ENCODE measurements around the gene ATP1A2. TPM values are rescaled to one million over a fixed set of nuclear protein-coding genes. Genes with fewer than 3 reads are reported as not detected.
A peak's percentile ranks its signal among the peaks of the same experiment; 100 is the strongest.
"Not testable (repeated sequence)": the region's sequence is repeated elsewhere in the genome, so short reads cannot be mapped to it uniquely, and the experiment has no call there.

ATP1A2 gene
- total RNA-seq, 2 donors from 2014 or later = not detected

DNA sequence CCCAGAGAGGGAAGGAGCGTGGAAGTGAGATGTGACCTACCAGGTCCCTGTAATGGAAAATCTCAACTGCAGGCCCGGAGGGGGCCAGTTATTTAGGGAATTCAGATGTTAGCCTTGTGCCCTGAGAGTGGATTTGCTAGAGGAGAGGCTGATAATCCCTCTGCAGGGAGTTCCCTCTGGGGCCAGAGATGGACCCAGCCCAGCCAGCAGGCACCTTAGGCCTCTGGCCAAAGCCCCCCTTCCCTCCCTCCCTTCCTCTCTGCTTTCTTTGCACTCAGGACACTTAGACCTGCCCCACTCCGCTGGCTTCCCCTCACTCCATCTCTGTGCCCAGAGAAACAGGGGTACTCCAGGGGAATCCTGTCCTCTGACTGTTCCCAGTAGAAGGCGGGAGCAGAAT, 1.5 kb upstream of the ATP1A2 start:
- Mint-ChIP-seq H3K4me3 (no peak overlapping the region), H3K27ac (no peak overlapping the region), H3K36me3 (ENCODE audit: low read depth) (peaks cover 3% of the 10 kb centered on the region), H3K4me1 (peaks cover 7% of the 10 kb centered on the region), H3K27me3 (peaks cover 59% of the 10 kb centered on the region)
- DNase-seq (no peak), ATAC-seq (no peak)
- no peaks in the 10 kb centered on the region for H3K9me3 ChIP-seq (ENCODE audit: control insufficient read depth, low read length, poor library complexity, severe bottlenecking)

DNA sequence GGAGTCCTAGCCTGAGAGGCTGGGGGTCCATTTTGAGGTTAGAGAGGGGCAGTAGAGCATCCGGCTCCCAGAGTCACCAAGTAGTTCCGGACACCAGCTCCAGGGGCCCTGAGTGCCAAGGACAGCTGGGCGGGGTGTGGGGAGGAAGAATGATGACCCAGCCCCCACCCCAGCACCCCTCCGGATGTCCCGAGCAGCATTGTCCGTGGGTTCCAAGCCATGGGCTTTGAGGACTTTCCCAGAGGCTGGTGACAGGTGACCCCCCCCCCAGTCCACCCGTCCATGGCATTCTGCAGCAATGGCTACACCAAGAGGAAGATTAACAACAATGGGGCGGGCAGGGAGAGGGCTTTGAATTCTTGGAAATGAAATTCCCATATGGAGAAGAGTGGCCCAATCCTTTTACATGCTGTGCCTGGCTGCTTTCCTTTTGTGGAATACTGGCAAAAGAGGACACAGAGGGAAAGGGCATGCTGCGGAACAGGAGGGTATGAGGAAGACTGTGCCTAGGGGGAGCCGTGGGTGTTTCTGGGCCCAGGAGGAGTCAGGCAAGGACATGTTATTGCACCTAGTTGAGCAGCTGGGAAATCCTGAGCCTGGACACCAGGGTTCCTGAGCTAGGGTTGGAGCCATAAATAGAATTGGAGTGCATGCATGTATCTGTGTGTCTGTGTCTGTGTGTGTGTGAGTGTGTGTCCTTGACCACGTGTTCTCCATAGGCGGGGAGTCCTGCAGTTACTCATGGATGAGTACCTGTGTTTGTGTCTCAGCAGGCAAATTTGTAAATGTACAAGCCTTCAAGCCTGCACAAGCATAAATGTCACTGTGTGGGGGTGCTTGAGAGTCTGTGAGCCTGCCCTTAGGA, 956 bp downstream of the ATP1A2 start:
- Mint-ChIP-seq H3K27ac (no peak overlapping the region), H3K27me3 (peaks cover 50% of the 10 kb centered on the region), H3K4me3 (no peak overlapping the region), H3K4me1 (peaks cover 5% of the 10 kb centered on the region), H3K36me3 (ENCODE audit: low read depth) (peaks cover 3% of the 10 kb centered on the region)
- DNase-seq = no peak
- no peak for ATAC-seq
- no peaks in the 10 kb centered on the region for H3K9me3 ChIP-seq (ENCODE audit: control insufficient read depth, low read length, poor library complexity, severe bottlenecking)

DNA sequence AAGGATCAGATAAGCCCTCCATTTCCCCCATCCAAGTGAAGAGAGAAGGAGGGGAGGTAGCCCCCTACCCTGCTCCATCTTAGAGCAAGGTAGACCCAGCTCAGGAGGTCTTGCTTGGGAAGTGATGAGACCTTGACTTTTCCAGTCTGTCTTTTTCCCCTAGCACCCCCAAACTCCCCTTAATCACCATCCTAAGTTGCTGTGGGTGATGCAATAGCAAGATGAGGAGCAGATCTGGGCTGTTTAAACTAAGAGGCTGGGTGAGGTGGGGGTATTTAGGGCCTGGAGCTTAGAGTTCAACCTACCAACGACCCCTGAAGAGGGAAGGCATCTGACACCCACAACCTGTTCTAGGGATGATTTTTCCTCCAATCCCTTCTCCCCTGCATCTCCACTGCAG, 1.7 kb downstream of the ATP1A2 start:
- Mint-ChIP-seq H3K4me3 (no peak overlapping the region), H3K36me3 (ENCODE audit: low read depth) (peaks cover 3% of the 10 kb centered on the region), H3K27me3 (peaks cover 50% of the 10 kb centered on the region), H3K4me1 (peaks cover 5% of the 10 kb centered on the region), H3K27ac (no peak overlapping the region)
- DNase-seq (no peak), ATAC-seq (no peak)
- H3K9me3 ChIP-seq (ENCODE audit: control insufficient read depth, low read length, poor library complexity, severe bottlenecking) = no peaks in the 10 kb centered on the region

DNA sequence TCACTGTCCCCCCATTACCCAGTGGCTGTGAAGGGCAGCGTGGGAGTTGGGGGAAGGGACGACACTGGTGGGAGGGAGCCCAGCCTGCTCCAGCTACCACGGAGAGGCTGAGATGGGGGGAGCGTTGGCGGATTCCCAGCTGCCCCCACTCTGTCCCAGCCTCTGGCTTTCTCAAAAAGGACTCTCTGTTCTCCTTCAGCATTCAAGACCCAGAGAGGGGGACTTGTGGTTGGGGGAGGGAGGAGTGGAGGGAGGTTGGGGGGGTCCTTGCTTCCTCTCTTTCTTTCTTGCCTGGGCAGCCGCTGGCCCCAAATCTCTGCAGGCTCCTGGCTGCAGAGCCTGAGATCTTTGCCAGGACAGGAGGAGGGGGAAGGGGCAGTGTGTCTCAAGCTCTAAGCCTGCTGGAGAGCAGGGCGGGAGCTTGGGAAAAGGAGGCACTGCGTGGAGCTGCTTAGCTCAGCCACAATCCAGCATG, 2.2 kb downstream of the ATP1A2 start:
- H3K36me3 Mint-ChIP-seq (ENCODE audit: low read depth) = peaks cover 3% of the 10 kb centered on the region
- DNase-seq (no peak), ATAC-seq (no peak)
- peaks cover 5% of the 10 kb centered on the region for H3K4me1 Mint-ChIP-seq
- no peak overlapping the region for H3K4me3 Mint-ChIP-seq
- peaks cover 46% of the 10 kb centered on the region for H3K27me3 Mint-ChIP-seq
- no peaks in the 10 kb centered on the region for H3K9me3 ChIP-seq (ENCODE audit: control insufficient read depth, low read length, poor library complexity, severe bottlenecking)
- no peak overlapping the region for H3K27ac Mint-ChIP-seq

DNA sequence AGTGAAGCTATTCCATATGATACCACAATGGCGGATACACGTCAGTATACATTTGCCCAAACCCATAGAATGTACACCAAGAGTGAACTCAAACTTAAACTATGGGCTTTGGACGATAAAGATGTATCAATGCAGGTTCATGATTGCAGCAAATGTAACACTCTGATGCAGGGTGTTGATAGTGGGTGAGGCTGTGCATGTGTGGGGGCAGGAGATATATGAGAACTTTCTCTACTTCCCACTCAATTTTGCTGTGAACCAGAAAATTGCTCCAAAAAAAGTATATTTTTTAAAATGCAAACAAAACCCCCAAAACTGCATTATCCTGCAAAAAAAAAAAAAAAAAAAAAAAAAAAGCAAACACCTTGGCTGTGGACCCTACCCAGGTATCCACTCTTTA, 3.4 kb downstream of the ATP1A2 start:
- Mint-ChIP-seq H3K27ac (no peak overlapping the region), H3K4me1 (peaks cover 2% of the 10 kb centered on the region), H3K36me3 (ENCODE audit: low read depth) (peaks cover 3% of the 10 kb centered on the region), H3K4me3 (no peak overlapping the region), H3K27me3 (peaks cover 48% of the 10 kb centered on the region)
- ATAC-seq (no peak), DNase-seq (no peak)
- H3K9me3 ChIP-seq (ENCODE audit: control insufficient read depth, low read length, poor library complexity, severe bottlenecking) = no peaks in the 10 kb centered on the region

DNA sequence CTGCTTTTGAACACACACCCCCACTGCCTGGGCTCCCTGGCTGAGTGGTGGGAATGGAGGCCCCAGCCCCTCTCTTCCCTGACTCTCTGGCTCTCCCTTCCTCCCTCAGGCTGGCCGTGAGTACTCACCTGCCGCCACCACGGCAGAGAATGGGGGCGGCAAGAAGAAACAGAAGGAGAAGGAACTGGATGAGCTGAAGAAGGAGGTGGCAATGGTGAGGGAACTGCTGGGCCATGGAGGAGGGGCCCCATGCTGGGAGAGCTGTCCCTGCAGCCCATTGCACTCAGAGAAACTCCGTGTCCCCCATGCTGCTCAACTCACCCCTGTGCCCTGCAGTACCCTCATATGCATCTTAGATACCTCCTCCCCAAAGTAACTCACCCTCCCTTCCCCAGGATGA, 5.2 kb downstream of the ATP1A2 start:
- H3K4me1 Mint-ChIP-seq = no peaks in the 10 kb centered on the region
- H3K27me3 Mint-ChIP-seq = peaks cover 35% of the 10 kb centered on the region
- H3K27ac Mint-ChIP-seq = peak overlapping the region; percentile 41
- ATAC-seq = no peak
- no peak for DNase-seq
- H3K36me3 Mint-ChIP-seq (ENCODE audit: low read depth) = no peaks in the 10 kb centered on the region
- H3K4me3 Mint-ChIP-seq = no peak overlapping the region
- no peaks in the 10 kb centered on the region for H3K9me3 ChIP-seq (ENCODE audit: control insufficient read depth, low read length, poor library complexity, severe bottlenecking)

DNA sequence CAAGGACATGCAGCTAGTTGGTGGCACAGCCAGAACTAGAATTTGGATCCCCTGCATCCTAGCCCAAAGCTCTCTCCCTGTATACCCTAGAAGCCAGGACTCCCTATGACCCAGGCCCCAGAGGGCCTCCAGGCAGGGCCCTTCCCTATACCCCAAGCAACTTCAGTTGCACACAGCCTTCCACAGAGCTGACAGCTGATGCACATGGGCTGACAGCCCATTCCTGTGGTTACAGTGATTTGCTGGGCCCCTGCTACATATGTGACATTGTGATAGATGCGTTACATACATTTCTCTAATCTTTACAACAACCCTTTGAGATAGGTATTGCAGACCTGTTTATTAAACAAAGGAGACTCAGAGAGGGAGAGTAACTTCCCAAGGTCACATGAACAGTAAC, 5.8 kb downstream of the ATP1A2 start:
- Mint-ChIP-seq H3K27ac (no peak overlapping the region), H3K27me3 (peaks cover 31% of the 10 kb centered on the region), H3K36me3 (ENCODE audit: low read depth) (no peaks in the 10 kb centered on the region), H3K4me3 (no peak overlapping the region), H3K4me1 (no peaks in the 10 kb centered on the region)
- DNase-seq = no peak
- ATAC-seq = no peak
- no peaks in the 10 kb centered on the region for H3K9me3 ChIP-seq (ENCODE audit: control insufficient read depth, low read length, poor library complexity, severe bottlenecking)

DNA sequence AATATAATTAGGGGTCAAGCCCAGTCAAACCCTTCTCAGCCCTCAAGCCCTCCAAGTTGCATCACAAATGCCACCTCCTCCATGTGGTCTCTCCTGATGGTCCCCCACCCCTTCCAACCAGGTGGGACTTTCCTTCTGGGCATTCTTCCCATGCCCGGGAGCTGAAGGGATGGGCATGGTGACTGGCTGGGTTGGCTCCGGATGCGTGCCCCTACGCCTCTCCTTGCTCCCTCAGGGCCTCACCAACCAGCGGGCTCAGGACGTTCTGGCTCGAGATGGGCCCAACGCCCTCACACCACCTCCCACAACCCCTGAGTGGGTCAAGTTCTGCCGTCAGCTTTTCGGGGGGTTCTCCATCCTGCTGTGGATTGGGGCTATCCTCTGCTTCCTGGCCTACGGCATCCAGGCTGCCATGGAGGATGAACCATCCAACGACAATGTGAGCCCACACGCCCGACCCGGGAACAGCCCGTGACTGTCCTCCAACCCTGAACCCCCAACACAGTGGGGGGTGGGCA, 7.5 kb downstream of the ATP1A2 start:
- no peak for DNase-seq
- H3K4me1 Mint-ChIP-seq = no peaks in the 10 kb centered on the region
- H3K9me3 ChIP-seq (ENCODE audit: control insufficient read depth, low read length, poor library complexity, severe bottlenecking) = no peaks in the 10 kb centered on the region
- H3K36me3 Mint-ChIP-seq (ENCODE audit: low read depth) = no peaks in the 10 kb centered on the region
- H3K27me3 Mint-ChIP-seq = peaks cover 23% of the 10 kb centered on the region
- H3K27ac Mint-ChIP-seq = no peak overlapping the region
- no peak overlapping the region for H3K4me3 Mint-ChIP-seq
- ATAC-seq = no peak

DNA sequence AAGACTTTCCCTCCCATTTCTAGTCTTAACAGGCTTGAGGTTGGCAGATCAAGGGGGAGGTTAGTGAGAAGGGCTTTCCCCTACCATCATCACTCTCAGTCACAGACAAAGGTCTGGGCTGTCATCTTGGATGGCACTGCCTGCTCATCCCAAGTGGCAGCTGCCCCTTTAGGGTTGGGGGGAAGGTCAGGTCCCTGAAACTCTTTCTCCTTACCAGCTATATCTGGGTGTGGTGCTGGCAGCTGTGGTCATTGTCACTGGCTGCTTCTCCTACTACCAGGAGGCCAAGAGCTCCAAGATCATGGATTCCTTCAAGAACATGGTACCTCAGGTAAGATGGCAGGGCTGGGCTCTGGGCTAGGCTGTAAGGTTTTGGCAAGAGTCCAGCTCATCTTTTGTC, 8.2 kb downstream of the ATP1A2 start:
- Mint-ChIP-seq H3K4me3 (no peak overlapping the region), H3K4me1 (no peaks in the 10 kb centered on the region), H3K27me3 (peaks cover 21% of the 10 kb centered on the region), H3K36me3 (ENCODE audit: low read depth) (no peaks in the 10 kb centered on the region), H3K27ac (no peak overlapping the region)
- ATAC-seq (no peak), DNase-seq (no peak)
- no peaks in the 10 kb centered on the region for H3K9me3 ChIP-seq (ENCODE audit: control insufficient read depth, low read length, poor library complexity, severe bottlenecking)

DNA sequence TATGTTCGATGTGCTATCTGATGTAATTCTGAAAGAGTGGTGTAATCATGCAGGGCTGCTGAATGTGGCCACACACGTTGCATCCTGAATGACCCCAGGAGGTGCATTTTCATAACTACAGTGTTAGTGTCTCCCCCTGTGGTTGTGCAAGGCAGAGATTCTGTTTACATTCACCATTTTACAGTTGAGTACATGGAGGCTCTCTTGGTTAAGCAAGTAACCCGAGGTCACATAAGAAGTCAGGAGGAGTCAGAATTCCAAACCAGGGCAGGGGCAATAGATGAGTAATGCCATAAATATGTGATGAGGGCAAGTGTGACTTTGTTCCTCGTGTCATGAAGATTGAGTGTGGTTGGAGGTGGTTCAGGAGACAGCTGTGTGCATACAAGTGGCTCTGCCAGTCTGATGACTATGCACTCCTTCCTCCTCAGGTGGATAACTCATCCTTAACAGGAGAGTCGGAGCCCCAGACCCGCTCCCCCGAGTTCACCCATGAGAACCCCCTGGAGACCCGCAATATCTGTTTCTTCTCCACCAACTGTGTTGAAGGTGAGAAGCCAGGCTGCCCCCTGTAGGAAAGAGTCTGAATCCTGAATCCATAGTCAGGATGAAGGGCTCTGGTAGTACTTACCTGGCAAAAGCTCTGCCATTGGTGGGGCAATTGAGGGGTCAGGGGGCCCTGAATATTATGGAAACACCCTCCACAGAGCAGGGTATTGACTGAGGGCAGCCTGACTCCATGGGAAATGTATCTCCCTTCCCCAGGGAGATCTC, 9.3 kb downstream of the ATP1A2 start:
- ATAC-seq = no peak
- no peak for DNase-seq
- H3K4me1 Mint-ChIP-seq = no peaks in the 10 kb centered on the region
- no peaks in the 10 kb centered on the region for H3K36me3 Mint-ChIP-seq (ENCODE audit: low read depth)
- no peak overlapping the region for H3K4me3 Mint-ChIP-seq
- no peak overlapping the region for H3K27ac Mint-ChIP-seq
- H3K27me3 Mint-ChIP-seq = peaks cover 28% of the 10 kb centered on the region
- no peaks in the 10 kb centered on the region for H3K9me3 ChIP-seq (ENCODE audit: control insufficient read depth, low read length, poor library complexity, severe bottlenecking)

DNA sequence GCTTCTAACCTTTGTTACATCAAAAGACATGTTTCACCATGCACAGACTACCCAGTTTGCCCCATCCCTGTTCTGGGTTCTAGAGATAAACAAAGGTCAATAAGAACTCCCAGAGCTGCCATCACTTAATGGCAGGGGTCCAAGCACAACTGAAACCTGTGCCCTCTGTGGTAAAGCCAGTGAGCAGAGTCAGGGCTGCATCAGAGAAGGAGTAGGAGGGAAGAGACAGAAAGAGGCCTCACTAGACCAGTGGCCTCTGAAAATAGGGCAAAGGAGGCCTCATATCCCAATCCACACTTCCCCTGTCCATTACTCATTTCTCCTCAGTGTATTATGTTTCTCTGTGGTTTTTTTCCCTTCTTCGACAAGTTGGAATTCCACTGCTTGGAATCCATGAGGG, 10.2 kb downstream of the ATP1A2 start:
- H3K36me3 Mint-ChIP-seq (ENCODE audit: low read depth) = no peaks in the 10 kb centered on the region
- no peak for ATAC-seq
- no peak overlapping the region for H3K27ac Mint-ChIP-seq
- H3K27me3 Mint-ChIP-seq = peaks cover 34% of the 10 kb centered on the region
- H3K9me3 ChIP-seq (ENCODE audit: control insufficient read depth, low read length, poor library complexity, severe bottlenecking) = no peaks in the 10 kb centered on the region
- DNase-seq = no peak
- H3K4me3 Mint-ChIP-seq = no peak overlapping the region
- no peaks in the 10 kb centered on the region for H3K4me1 Mint-ChIP-seq

DNA sequence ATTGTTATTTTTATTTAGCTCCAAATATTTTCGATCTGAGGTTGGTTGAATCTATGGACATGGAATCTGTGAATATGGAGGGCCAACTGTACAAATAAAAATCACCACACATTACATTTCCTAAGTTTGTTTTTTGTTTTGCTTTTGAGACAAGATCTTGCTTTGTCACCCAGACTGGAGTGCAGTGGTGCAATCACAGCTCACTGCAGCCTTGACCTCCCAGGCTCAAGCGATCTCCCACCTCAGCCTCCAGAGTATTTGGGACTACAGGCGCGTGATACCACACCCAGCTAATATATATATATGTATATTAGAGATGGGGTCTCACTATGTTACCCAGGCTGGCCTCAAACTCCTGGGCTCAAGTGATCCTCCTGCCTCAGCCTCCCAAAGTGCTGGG, 10.8 kb downstream of the ATP1A2 start:
- not testable (repeated sequence) for H3K9me3 ChIP-seq (ENCODE audit: control insufficient read depth, low read length, poor library complexity, severe bottlenecking); H3K27ac Mint-ChIP-seq; H3K36me3 Mint-ChIP-seq (ENCODE audit: low read depth); DNase-seq; H3K4me1 Mint-ChIP-seq; ATAC-seq; H3K4me3 Mint-ChIP-seq
- H3K27me3 Mint-ChIP-seq = peaks cover 40% of the 10 kb centered on the region

DNA sequence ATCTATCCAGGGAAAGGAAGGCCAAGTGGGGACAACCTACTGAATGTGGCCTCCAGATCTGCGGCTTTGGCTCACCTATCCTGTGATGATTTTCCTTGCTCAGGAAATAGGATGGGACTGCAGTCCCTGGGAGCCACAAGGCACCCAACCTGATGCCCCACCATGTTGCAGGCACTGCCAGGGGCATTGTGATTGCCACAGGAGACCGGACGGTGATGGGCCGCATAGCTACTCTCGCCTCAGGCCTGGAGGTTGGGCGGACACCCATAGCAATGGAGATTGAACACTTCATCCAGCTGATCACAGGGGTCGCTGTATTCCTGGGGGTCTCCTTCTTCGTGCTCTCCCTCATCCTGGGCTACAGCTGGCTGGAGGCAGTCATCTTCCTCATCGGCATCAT, 11.8 kb downstream of the ATP1A2 start:
- ATAC-seq = no peak
- Mint-ChIP-seq H3K36me3 (ENCODE audit: low read depth) (peaks cover 3% of the 10 kb centered on the region), H3K27ac (no peak overlapping the region), H3K27me3 (peaks cover 51% of the 10 kb centered on the region), H3K4me1 (no peaks in the 10 kb centered on the region), H3K4me3 (no peak overlapping the region)
- H3K9me3 ChIP-seq (ENCODE audit: control insufficient read depth, low read length, poor library complexity, severe bottlenecking) = no peaks in the 10 kb centered on the region
- DNase-seq = no peak
